ENCODE data around the gene CTAG1A.
"Not testable (repeated sequence)": the region's sequence is repeated elsewhere in the genome, so short reads cannot be mapped to it uniquely, and the experiment has no call there.

Gene CTAG1A

DNA sequence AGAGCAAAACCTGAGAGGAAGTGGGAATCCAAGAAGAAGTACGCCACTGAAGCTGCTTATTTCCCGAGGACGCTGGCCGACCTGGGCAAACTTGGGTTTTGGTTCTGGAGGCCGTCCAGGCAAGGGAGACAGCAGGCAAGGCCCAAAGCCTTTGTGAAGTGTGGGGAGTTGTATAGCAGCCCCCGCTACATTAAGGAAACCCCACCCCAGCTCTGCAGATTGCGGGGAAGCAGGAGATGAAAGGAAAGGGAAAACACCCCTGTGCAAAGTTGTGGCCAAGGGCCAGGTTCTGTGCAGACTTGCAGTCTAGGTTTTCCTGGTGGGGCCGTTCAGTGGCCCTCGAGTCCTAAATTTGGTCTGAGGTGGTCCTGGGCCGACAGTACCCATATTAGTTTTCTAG is 11.9 kb upstream of the CTAG1A start:
- DNase-seq (ENCODE audit: low read depth) = not testable (repeated sequence)

DNA sequence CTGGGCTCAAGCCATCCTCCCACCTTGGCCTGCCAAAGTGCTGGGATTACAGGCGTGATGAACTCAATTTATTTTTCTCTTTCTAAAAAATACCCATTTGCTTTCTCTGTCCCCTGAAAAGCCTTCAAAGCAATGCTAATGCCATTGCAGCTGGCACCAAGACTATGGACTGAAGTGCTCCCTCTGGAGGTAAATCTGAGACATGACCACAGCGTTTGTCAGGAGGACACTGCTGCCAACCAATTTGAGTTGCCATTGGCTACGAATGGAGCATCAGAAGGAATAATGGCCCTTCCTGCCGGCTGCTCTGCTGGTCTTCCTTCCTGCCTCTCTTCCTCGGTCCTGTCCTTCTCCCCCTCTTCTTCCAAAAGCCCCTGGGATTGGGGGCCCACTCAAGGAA is 9.9 kb upstream of the CTAG1A start:
- not testable (repeated sequence) for DNase-seq (ENCODE audit: low read depth)

DNA sequence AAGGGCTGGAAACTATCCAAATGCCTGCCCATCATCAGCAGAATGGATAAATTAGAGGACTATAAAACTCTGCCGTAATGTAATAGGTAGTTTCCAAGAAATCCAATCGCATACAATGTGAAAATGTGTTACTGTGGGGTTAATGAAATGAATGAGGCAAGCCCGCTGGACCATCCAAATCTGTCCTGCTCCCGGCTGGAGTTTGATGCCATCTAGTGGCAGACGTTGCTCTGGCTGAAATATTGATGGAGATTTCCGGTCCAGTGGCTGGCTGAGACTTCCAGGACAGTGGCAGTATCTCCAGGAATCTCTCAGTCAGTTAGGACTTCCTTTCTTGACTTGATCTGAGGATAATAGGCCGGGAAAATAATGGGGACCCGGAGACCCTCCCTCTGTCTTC is 1.9 kb upstream of the CTAG1A start:
- DNase-seq (ENCODE audit: low read depth) = not testable (repeated sequence)

DNA sequence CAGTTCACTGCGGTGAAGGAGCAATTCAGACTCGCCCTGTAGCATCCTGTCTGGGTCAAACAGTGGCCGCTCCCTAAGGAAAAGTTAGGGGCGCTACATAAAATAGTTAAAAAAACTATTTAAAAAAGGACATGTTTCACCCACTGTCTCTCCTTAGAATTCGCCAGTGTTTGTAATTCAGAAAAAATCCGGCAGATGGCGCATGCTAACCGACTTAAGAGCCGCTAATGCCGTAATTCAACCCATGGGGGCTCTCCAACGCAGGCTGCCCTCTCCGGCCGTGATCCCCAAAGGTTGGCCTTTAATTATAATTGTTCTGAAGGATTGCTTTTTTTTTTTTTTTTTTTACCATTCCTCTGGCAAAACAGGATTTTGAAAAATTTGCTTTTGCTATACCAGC is 5.5 kb downstream of the CTAG1A start:
- not testable (repeated sequence) for DNase-seq (ENCODE audit: low read depth)

DNA sequence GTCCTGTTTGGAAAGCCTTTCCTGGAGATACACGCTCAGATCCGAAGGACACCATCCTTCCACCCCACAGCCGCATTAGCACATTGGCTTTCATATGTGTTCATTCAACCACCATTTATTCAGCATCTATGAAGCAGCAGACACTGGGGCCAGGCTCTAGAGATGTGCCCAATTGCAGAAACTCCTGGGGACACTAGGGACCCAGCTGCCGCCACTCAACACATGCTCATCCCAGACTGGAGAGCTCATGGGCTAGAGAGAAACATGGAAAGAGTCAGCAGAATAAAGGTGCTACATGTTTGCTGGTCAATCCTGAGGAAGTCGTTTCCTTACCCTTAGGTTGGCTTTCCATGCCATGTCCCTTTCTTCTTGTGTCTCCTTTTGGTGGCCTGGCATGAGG is 7.6 kb downstream of the CTAG1A start:
- DNase-seq (ENCODE audit: low read depth) = no peak

DNA sequence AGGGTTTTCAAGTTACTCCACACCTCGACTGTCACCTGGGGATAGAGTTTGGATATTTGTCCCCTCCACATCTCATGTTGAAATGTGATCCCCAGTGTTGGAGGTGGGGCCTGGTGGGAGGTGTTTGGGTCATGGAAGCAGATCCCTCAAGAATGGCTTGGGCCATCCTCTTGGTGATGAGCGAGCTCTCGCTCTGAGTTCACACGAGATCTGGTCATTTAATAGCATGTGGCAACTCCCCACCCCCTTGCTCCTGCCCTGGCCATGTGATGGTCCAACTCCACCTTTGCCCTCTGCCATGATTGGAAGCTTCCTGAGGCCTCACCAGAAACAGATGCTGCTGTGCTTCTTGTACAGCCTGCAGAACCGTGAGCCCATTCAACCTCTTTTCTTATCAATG is 8.3 kb downstream of the CTAG1A start:
- DNase-seq (ENCODE audit: low read depth) = no peak

DNA sequence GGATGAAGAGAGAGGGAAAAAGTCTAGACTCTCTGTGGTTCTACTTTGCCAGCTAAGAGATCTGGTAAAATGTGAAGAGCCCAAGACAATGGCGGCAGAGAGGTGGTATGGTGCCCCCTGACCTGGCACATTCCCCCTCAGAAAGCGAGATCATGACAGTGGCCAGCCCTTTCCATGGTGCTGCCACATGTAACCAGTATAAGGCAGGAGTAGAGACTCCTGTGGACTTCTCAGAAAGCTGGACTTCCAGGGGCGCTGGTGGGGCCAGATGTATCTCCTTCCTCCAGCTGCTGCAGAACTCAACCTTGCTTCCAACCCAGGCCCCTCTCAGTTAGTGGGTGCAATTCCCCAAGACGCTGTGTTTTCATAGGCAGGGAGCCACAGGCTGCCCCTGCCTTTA is 9.6 kb downstream of the CTAG1A start:
- no peak for DNase-seq (ENCODE audit: low read depth)

DNA sequence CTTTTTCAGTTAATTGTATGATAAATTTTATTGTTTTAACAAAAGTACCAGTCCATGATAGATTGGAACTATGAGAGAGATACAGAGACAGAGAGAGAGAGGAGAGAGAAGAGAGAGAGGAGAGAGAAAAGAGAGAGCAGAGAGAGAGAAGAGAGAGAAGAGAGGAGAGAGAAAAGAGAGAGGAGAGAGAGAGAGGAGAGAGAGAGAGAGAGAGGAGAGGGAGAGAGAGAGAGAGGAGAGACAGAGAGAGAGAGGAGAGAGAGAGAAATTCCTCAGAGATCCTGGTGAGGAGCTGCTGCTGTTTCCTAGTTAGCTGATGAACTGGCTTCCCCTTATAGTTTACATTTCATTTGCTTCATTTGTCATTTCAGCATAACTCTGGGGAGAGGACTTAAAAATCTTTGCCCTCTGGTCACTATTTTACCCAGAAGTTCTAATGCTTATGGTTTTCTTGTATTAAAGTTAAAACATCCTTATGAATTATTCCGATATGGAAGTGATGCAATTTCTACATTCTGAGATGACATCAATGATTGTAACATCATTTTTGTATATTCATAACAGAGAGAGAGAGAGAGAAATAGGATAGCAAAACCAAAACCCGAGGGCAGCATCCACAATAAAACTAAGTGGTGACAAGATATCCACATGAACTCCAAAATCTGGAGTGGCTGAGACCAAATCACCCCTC is 10.8 kb downstream of the CTAG1A start:
- DNase-seq (ENCODE audit: low read depth) = no peak

DNA sequence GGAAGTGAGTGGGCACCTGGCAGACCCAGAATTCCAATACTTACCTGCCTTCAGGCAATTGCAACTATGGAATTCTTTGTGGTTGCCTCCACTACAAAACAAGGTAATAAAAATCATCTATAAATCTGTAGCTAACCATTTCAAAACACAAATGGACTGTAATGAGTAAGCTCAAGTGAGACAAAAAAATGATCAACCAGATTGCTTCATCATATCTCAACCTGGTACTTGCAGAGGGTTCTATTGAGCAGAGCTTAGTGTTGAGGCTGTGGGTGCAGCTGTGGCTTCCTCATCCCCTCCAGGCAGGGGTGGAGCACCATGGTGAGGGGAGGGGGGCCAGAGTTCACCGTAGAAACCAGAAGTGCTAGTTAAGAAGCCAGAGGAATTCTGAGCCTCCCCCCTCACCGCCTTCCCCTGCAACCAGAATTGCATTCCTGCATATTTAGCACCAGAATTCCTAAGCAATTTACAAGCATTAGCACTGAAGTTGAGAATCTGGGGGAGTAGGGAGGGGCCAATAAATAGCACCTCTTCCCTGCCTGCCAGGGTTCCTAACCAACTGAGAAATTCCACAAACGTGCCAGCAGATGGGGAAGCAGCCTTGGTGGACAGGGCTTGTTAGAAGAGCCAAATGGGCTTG is 11.5 kb downstream of the CTAG1A start:
- peak; percentile 84 for DNase-seq (ENCODE audit: low read depth)

DNA sequence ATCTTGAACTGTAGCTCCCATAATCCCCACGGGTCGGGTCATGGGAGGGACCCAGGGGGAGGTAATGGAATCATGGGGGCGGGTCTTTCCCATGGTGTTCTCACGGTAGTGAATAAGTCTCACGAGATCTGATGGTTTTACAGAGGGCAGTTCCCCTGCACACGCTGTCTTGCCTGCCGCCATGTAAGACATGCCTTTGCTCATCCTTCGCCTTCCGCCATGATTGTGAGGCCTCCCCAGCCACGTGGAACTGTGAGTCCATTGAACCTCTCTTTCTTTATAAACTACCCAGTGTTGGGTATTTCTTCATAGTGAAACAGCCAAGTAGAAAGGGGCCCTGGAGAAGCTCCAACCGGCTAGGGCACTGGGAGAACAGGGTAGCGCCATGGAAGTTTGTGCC is 12.3 kb downstream of the CTAG1A start:
- DNase-seq (ENCODE audit: low read depth) = no peak

DNA sequence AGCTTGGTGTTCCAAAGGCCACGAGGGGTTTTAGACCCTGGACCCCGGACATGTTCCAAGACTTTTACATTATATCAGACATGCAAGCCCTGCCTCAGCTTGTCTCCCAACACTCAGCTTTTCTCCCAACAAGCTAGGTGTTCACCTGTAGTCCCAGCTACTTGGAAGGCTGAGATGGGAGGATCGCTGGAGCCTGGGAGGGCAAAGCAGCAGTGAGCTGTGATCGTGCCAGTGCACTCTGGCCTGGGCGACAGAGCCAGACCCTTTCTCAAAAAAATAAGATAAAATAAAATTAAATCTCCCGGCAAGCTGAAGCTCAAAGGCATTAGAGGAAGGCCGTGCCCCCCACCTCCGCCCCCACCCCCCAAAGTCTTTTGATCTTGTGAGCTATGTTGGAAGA is 13.7 kb downstream of the CTAG1A start:
- DNase-seq (ENCODE audit: low read depth) = no peak

DNA sequence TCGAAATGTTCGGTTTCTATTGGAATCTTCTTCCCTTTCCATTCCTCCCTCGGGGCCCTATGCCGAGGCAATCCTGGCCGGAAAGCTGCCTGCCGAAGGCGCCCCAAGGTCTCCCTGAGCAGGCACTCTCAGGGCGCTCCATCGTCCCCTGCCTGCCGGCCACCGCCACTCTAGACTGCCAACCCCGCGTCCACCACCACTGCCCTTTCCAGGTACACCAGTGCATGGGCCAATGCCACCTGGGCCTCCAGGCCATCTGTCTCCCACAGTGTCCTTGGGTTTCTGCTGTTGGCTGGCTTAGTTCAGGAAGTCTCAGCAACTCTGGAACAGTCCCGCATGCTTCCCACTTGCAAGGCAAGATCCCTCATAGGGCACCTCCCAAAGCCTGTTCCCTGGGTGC is 14.6 kb downstream of the CTAG1A start:
- no peak for DNase-seq (ENCODE audit: low read depth)

DNA sequence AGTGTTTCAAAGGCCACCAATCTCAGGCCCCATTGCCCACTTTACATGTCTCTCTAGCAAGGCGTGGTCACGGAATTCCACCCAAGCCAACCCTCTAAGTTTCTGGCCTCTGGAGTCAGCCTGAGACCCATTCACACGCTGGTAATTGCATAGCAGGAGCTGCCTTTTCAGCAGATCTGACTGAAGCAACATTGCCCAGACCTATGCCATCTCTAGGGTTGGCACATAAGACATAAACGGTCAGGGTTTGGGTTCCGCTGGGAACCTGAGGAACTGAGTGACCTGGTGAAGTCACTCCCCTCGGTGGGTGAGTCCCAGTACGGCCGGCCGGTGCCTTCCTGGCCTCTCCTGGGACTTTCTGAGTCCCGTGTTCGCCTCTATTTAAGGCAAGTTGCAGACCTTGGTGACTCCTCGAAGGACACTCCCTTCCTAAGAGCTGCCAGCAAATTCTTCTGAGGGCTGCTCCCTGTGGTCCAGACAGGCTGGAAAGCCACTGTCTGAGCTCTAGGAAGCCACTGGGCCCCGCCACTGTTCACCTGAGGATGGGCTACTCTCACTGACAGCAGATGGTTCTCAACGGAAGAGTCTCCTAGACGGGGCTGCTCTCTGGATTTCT is 15.9 kb downstream of the CTAG1A start:
- peak; percentile 33 for DNase-seq (ENCODE audit: low read depth)

DNA sequence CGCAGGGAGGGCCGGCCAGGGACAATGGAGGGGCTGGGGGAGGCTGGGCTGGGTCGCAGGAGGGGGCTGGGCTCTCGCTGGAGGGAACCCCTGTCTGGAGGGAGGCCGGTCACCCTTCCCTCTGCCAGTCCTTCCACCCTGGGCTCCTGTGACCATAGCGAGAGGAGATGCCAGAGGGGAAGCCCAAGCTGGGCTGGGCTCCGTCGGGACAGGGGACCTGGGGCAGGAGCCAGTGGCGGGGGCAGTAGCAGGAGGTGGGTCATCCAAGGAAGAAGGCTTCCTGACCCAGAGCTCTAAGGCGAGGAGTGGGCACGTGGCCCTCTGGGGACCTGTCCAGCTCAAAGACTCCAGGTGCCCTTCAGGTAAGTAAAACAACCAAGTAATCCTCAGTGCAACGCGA is 17.3 kb downstream of the CTAG1A start:
- DNase-seq (ENCODE audit: low read depth) = no peak

DNA sequence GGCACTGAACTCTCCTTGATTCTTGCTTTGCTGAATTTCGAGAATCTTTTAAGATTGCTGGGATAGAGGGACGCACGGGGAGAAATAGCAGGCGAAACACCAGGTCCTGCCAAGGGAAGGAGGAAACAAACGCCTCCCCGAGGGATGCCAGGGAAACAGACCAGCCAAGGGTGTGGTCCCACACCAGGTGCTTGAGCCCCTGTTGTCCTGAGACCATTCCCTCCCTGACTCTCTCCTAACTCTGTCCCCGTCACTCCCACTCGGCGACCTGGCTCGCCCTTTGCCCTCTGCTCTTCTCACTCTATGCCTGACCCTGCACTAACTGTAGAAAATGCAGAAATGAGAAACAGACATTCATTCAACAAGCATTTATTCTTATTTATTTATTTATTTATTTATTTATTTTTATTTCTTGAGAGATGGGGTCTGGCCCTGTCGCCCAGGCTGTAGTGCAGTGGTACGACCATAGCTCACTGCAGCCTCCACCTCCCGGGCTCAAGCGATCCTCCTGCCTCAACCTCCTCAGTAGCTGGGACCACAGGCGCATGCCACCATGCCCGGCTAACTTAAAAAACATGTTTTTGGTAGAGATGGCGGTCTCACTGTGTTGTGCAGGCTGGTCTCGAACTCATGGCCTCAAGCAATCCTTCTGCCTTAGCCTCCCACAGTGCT is 18.0 kb downstream of the CTAG1A start:
- DNase-seq (ENCODE audit: low read depth) = no peak

DNA sequence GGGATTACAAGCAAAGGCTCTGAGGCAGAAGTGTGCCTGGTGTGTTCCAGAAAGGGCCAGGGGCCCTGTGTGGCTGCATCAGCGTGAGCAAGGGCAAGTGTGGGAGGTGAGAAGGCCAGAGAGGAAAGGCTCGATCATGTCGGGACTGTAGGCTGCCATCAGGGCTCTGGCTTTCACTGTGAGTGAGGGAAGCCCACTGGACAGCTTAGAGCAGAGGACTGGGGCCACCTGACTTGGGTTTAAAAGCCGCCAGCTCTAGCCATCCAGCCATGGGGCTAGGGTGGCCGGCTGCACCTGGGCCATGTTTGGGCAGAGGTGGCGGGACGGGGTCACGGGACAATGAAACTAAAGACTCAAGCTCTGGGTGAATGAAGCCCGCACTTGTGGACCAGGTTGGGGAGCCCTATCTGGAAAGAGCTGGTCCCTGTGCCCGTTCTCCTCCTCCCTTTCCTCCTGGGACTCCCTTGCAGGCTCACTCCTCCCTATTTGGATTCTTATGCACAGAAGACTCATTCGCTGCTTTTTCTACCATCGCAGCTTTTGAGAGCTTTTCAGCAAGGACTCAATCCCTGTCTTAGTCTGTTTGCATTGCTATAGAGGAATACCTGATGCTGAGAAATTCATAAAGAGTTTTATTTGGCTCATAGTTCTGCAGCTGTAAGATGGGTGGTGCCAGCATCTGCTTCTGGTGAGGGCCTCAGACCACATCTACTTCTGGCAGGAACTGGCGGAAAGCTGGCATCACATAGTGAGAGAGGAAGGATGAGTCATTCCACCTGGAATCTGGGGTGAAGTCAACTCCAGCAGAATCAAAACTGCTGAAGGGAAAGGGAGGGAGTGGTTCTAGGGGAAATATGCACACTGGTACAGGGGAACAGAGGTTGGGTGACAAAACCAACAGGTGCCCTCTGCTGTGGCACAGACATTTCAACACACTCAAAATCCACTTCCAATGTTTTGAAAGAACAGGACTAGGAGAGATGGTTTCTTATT is 18.8 kb downstream of the CTAG1A start:
- DNase-seq (ENCODE audit: low read depth) = peak; percentile 64

DNA sequence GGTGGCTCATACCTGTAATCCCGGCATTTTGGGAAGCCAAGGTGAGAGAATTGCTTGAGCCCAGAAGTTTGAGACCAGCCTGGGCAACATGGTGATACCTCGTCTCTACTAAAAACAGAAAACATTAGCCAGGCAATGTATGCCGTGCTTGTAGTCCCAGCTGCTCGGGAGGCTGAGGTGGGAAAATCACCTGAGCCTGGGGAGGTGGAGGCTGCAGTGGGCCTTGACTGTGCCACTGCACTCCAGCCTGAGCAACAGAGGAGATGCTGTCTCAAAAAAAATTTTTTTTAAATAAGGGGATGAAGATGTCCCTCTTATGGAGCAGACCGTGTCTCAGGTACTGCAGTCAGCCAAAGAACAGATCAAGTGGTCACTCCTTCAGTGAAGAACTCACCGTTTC is 20.6 kb downstream of the CTAG1A start:
- DNase-seq (ENCODE audit: low read depth) = no peak

DNA sequence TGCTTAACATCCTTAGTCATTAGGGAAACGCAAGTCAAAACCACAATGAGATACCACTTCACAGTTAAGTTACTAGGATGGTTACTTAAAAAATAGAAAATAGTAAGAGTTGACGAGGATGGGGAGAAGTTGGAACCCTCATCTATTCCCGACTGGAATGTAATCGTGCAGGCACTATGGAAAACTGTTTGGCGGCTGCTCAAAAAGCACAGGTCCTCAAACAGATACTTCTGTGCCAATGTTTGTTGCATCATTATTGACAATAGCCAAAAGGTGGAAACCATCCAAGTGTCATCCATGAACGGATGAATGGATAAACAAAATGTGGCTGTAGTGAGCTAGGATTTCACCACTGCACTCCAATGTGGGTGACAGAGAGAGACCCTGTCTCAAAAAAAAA is 22.4 kb downstream of the CTAG1A start:
- DNase-seq (ENCODE audit: low read depth) = no peak

DNA sequence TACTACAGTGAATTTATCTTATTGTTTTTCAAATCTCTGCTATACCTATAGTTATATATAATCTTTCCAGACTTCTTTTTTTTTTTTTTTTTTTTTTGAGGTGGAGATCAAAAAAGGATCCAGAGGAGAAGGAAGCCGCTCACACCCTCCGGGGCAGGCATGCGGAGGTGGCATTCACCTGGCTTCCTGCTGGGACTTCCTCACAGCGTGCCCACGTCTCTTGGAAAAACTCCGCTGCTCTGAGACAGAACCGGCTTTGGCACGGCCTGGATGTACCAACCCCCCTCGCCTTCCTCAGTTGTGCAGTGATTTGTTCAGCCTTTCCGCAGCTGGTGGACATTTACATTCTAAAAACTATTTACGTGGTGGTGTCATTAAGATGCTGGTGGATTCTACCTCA is 23.0 kb downstream of the CTAG1A start:
- not testable (repeated sequence) for DNase-seq (ENCODE audit: low read depth)

DNA sequence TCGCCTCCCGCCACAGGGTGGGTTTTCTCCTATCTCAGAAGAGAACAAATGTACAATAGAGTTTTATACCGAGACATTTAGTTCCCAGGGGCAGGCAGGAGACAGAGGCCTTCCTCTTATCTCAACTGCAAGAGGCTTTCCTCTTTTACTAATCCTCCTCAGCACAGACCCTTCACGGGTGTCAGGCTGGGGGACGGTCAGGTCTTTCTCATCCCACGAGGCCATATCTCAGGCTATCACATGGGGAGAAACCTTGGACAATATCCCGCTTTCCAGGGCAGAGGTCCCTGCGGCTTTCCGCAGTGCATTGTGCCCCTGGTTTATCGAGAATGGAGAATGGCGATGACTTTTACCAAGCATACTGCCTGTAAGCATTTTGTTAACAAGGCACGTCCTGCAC is 23.9 kb downstream of the CTAG1A start:
- DNase-seq (ENCODE audit: low read depth) = not testable (repeated sequence)

DNA sequence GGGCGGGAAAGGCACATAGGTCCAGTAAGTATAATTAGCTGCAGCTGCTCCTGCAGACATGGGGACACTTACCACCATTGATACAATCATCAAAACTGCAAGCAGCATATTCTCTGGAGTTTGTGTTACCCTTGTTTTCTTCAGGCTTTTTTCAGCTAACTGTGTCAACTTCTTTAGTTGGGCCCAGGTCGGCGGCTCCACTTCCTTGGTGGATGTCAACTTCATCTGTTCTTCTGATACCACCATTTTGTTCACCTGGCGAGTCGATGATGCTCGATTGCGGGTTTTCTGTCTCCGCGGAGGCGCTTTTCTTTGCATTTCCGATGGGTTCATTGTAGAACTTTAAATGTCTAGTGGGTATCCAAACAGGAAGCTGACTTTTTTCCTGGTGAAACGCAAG is 26.2 kb downstream of the CTAG1A start:
- DNase-seq (ENCODE audit: low read depth) = not testable (repeated sequence)

DNA sequence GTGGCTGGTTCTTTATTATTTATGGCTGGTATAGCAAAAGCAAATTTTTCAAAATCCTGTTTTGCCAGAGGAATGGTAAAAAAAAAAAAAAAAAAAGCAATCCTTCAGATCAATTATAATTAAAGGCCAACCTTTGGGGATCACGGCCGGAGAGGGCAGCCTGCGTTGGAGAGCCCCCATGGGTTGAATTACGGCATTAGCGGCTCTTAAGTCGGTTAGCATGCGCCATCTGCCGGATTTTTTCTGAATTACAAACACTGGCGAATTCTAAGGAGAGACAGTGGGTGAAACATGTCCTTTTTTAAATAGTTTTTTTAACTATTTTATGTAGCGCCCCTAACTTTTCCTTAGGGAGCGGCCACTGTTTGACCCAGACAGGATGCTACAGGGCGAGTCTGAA is 28.7 kb downstream of the CTAG1A start:
- not testable (repeated sequence) for DNase-seq (ENCODE audit: low read depth)

Data from EH (cell line).